Calu3 (cell line): ENCODE measurements around the gene BAIAP3. TPM values are rescaled to one million over a fixed set of nuclear protein-coding genes. Genes with fewer than 3 reads are reported as not detected.
A peak's percentile ranks its signal among the peaks of the same experiment; 100 is the strongest.

Experiments used
- BruUV-seq: library from RNA; stranded (reverse); fragments of 400-500 nt; replicated peaks from 2 replicates; lab custom pipeline; 2021; lab: Mats Ljungman, UMichigan
- CTCF ChIA-PET: fragments of 300-600 bp; sonication (Branson Sonifier 250); formaldehyde crosslinking; loops from one replicate; lab custom pipeline; 2022; ENCODE audit warnings: antibody characterized with exemption; lab: Charles Lee
- DNase-seq: peaks from one replicate; pipeline ENCODE4 v3.0.0; 2022
- H3K27ac Mint-ChIP-seq: one replicate; pipeline ENCODE4 v1.8.0; 2022; ENCODE audit warnings: mixed read lengths; ENCODE audit not compliant: unreplicated experiment
- H3K27me3 Mint-ChIP-seq: one replicate; pipeline ENCODE4 v1.8.0; 2022; ENCODE audit warnings: mixed read lengths; ENCODE audit not compliant: unreplicated experiment
- H3K36me3 Mint-ChIP-seq: one replicate; pipeline ENCODE4 v1.8.0; 2022; ENCODE audit warnings: mild to moderate bottlenecking, moderate library complexity, mixed read lengths; ENCODE audit not compliant: insufficient read depth, unreplicated experiment
- H3K4me1 Mint-ChIP-seq: one replicate; pipeline ENCODE4 v1.8.0; 2022; ENCODE audit warnings: mild to moderate bottlenecking, low read depth, mixed read lengths; ENCODE audit not compliant: unreplicated experiment
- H3K4me3 Mint-ChIP-seq: one replicate; pipeline ENCODE4 v1.8.0; 2022; ENCODE audit warnings: mild to moderate bottlenecking, low read depth, moderate library complexity, mixed read lengths; ENCODE audit not compliant: unreplicated experiment
- H3K9me3 Mint-ChIP-seq: one replicate; pipeline ENCODE4 v1.8.0; 2022; ENCODE audit warnings: low read depth, mixed read lengths; ENCODE audit not compliant: unreplicated experiment
- CTCF ChIP-seq: fragments of 200-600 bp; IDR thresholded peaks from one replicate; pipeline ENCODE4 v1.8.0; 2022; ENCODE audit warnings: antibody characterized with exemption; ENCODE audit not compliant: unreplicated experiment
- intact Hi-C: fragments of 100-400 bp; cut with micrococcal nuclease; formaldehyde crosslinking; loops from one replicate; pipeline ENCODE4 v1.10.0; 2022; ENCODE audit not compliant: unreplicated experiment
- total RNA-seq: library from RNA; stranded (reverse); gene quantifications from 2 replicates; pipeline ENCODE4 v1.2.3, GENCODE V29; 2022

The BAIAP3 gene
- total RNA-seq, 1 experiment from 2014 or later = 2.4 TPM

- Mint-ChIP-seq H3K27me3 (no peaks in the 10 kb centered on the region), H3K27ac (no peak overlapping the region), H3K4me1 (peaks cover 29% of the 10 kb centered on the region), H3K4me3 (peak overlapping the region; percentile 93), H3K36me3 (peaks cover 61% of the 10 kb centered on the region), H3K9me3 (no peaks in the 10 kb centered on the region)
- BruUV-seq = TSS peak; percentile 54
- CTCF ChIA-PET = interaction anchor here (1.5 kb wide), 1 partner anchor 19 kb away, joined by 3 read pairs; no protein-coding TSS in a partner anchor
- no peak for TF ChIP-seq CTCF
- intact Hi-C loops = no loop called here
- DNase-seq = no peak
These were observed 17.2 kb downstream of the BAIAP3 start for GRCh38 chr16:1350691-1351090.

GRCh38 chr16:1351215-1351581, 17.8 kb downstream of the BAIAP3 start:
- H3K36me3 Mint-ChIP-seq = peaks cover 59% of the 10 kb centered on the region
- BruUV-seq = no TSS peak
- no peak overlapping the region for H3K27ac Mint-ChIP-seq

GRCh38 chr16:1351582-1352362, 18.3 kb downstream of the BAIAP3 start, which contains the start of the genes GNPTG and TSR3:
Gene GNPTG, plus strand, starts transcription at chr16:1351931. Its CDS starts 35 bp downstream, at chr16:1351966.
Gene TSR3, minus strand, starts transcription at chr16:1351878. Its CDS starts 74 bp downstream, at chr16:1351804.
- no TSS peak for BruUV-seq
- peaks cover 59% of the 10 kb centered on the region for H3K36me3 Mint-ChIP-seq
- intact Hi-C loops = no loop called here
- peaks cover 37% of the 10 kb centered on the region for H3K4me1 Mint-ChIP-seq
- peak; percentile 94 for DNase-seq
- H3K27ac Mint-ChIP-seq = peak within 1 kb of the TSS; percentile 50
- no peaks in the 10 kb centered on the region for H3K27me3 Mint-ChIP-seq
- peak within 1 kb of the TSS; percentile 93 for H3K4me3 Mint-ChIP-seq
- no peak for TF ChIP-seq CTCF
- CTCF ChIA-PET = interaction anchor here (1.5 kb wide), 1 partner anchor 20 kb away, joined by 3 read pairs; no protein-coding TSS in a partner anchor
- H3K9me3 Mint-ChIP-seq = no peaks in the 10 kb centered on the region

More at GRCh38 chr16:1351215-1351581, 17.8 kb downstream of the BAIAP3 start:
- Mint-ChIP-seq H3K4me1 (peaks cover 32% of the 10 kb centered on the region), H3K9me3 (no peaks in the 10 kb centered on the region), H3K4me3 (peak overlapping the region; percentile 93), H3K27me3 (no peaks in the 10 kb centered on the region)
- no peak for TF ChIP-seq CTCF
- CTCF ChIA-PET = interaction anchor here (1.5 kb wide), 1 partner anchor 20 kb away, joined by 3 read pairs; no protein-coding TSS in a partner anchor
- no peak for DNase-seq
- intact Hi-C loops = no loop called here

- Mint-ChIP-seq H3K27me3 (no peaks in the 10 kb centered on the region), H3K9me3 (no peaks in the 10 kb centered on the region), H3K36me3 (peaks cover 51% of the 10 kb centered on the region), H3K4me1 (peaks cover 39% of the 10 kb centered on the region), H3K4me3 (no peak overlapping the region), H3K27ac (no peak overlapping the region)
- BruUV-seq = no TSS peak
- CTCF ChIA-PET = no interaction called here
- intact Hi-C loops = no loop called here
- no peak for TF ChIP-seq CTCF
- DNase-seq = no peak
These were observed 21.5 kb downstream of the BAIAP3 start for GRCh38 chr16:1354815-1355540.
